ENCODE data around the gene CETN3. TPM values are rescaled to one million over a fixed set of nuclear protein-coding genes. Genes with fewer than 3 reads are reported as not detected.

CETN3 gene
- total and polyA plus RNA-seq, 2 of the 13 experiments (the other 11 are each of a cell fraction or from before 2014, with no cell fraction given) = 15.4 to 71.5 TPM

DNA sequence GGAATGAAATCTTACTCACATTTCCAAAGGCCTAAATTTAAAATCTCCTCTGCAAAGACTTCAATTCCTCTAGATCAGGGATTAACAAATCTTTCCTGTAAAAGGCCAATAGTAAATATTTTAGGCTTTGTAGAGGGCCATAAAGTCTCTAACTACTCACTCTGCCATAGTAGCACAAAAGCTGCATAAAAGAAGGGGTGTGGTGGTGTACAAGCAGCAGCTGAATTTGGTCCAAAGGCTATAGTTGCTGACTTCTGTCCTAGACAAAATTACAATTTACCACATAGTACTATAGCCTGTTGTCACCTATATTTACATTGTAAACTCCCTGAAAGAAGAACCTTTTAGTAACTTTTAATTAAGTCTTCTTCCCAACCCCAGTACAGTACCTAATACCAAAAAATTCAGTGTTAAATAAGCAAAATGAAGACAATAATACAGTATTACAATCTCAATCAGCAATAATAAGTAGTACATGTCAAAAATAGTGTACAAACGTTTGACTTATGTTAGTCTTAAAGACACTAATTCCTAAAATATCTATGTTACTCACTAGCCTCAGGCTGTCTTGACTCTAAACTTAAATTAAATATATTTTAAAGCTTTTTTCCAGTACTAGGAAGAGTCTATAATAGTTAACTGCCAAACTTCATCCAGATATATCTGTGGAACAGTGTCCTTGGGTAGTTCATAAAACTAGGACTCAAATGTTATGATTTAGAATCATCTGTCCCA, 6.9 kb downstream of the CETN3 start:
- in situ Hi-C loops (cut with HindIII; ENCODE audit: extremely low pct_ligation_motif_present, low pct_unique_long_range_greater_than_20kb) = no loop called here
- H3K4me2 ChIP-seq (ENCODE audit: low read depth, low read length) = no peak overlapping the region

DNA sequence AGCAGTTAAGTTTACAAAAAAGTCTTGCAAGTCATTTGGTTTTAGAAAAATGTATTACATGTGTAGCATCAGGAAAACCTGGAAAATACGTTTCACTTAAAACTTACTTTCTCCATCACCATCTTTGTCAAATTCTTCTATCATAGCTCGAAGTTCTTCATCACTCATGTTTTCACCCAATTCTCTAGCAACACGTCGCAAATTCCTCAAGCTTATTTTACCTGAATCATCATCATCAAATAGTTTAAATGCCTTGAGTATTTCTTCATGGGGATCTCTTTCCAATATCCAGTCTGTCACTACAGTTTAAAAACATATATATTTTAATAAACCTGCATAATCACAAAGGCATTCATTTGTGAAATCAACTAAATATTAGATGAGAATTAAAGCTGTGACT, 10.3 kb downstream of the CETN3 start:
- CTCF ChIA-PET (ENCODE audit: low intra/inter-chr PET ratio, low total read pairs) = no interaction called here
- no peak overlapping the region for H3K27ac ChIP-seq (ENCODE audit: extremely low read length, insufficient read depth, low read length)
- FAIRE-seq = no peak
- no peak overlapping the region for H2AFZ ChIP-seq (ENCODE audit: low read length)
- POLR2A ChIA-PET = interaction anchor here (2.9 kb wide), 1 partner anchor 11 kb away, joined by 16 read pairs; the partner anchor contains the start of gene CETN3
- no peaks in the 10 kb centered on the region for H4K20me1 ChIP-seq (ENCODE audit: insufficient read depth, low read length)
- H3K36me3 ChIP-seq (replicated peaks in 1 of 2; ENCODE audit: control insufficient read depth in 1 of 2, insufficient read depth in 2 of 2, low read length in 2 of 2) = peaks cover 1 to 22% of the 10 kb centered on the region in 2 experiments; a peak in 3 of 5 replicates
- H3K79me2 ChIP-seq (ENCODE audit: insufficient read depth, low read length) = no peaks in the 10 kb centered on the region
- ATAC-seq = no peak
- H3K4me1 ChIP-seq (ENCODE audit: insufficient read depth, low read length) = no peaks in the 10 kb centered on the region
- intact Hi-C loops (cut with micrococcal nuclease; ENCODE audit: unreplicated experiment) (no loop called here), in situ Hi-C loops (cut with HindIII; ENCODE audit: extremely low pct_ligation_motif_present, low pct_unique_long_range_greater_than_20kb) (no loop called here)
- DNase-seq (ENCODE audit: low spot score) = no peak
- BruUV-seq (replicated peaks) = no TSS peak
- H3K27me3 ChIP-seq (ENCODE audit: control insufficient read depth in 1 of 2, insufficient read depth in 2 of 2, low read length in 2 of 2) = no peaks in the 10 kb centered on the region
- WGBS (ENCODE audit: low lambda C conversion rate) = 95% methylated on average over 4 of the region's 4 CpGs
- no peaks in the 10 kb centered on the region for H3K9me3 ChIP-seq (ENCODE audit: low read length)
- no peak overlapping the region for H3K4me2 ChIP-seq (ENCODE audit: low read depth, low read length)
- no peak overlapping the region for H3K4me3 ChIP-seq (replicated peaks in 1 of 3; ENCODE audit: insufficient read depth in 1 of 3, low read depth in 2 of 3, low read length in 3 of 3)
- H3K9ac ChIP-seq (ENCODE audit: insufficient read depth, low read depth, low read length) = no peak overlapping the region
- TF ChIP-seq MEIS2 (CRISPR knock-in tag; IDR thresholded peaks at IDR 0.05) = no peak
- TF ChIP-seq, protein P1, sequence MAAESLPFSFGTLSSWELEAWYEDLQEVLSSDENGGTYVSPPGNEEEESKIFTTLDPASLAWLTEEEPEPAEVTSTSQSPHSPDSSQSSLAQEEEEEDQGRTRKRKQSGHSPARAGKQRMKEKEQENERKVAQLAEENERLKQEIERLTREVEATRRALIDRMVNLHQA (CRISPR knock-in tag; IDR thresholded peaks at IDR 0.05) = no peak
- TF ChIP-seq NFYB (CRISPR knock-in tag; IDR thresholded peaks at IDR 0.05) = no peak
- TF ChIP-seq, protein P2, sequence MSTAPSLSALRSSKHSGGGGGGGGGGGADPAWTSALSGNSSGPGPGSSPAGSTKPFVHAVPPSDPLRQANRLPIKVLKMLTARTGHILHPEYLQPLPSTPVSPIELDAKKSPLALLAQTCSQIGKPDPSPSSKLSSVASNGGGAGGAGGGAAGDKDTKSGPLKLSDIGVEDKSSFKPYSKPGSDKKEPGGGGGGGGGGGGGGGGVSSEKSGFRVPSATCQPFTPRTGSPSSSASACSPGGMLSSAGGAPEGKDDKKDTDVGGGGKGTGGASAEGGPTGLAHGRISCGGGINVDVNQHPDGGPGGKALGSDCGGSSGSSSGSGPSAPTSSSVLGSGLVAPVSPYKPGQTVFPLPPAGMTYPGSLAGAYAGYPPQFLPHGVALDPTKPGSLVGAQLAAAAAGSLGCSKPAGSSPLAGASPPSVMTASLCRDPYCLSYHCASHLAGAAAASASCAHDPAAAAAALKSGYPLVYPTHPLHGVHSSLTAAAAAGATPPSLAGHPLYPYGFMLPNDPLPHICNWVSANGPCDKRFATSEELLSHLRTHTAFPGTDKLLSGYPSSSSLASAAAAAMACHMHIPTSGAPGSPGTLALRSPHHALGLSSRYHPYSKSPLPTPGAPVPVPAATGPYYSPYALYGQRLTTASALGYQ (CRISPR knock-in tag; IDR thresholded peaks at IDR 0.05) = no peak
- no peak for TF ChIP-seq SATB2 (CRISPR knock-in tag; IDR thresholded peaks at IDR 0.05)
- TF ChIP-seq HMG20A (CRISPR knock-in tag; IDR thresholded peaks at IDR 0.05; ENCODE audit: borderline replicate concordance) = no peak
- no peak for TF ChIP-seq KLF12 (CRISPR knock-in tag; IDR thresholded peaks at IDR 0.05; ENCODE audit: borderline replicate concordance)
- no peak for TF ChIP-seq ZNF136 (CRISPR knock-in tag; IDR thresholded peaks at IDR 0.05; ENCODE audit: low read depth)
- TF ChIP-seq RBM39 (IDR thresholded peaks at IDR 0.05; ENCODE audit: low read depth, low read length, poor library complexity, severe bottlenecking) = no peak
- TF ChIP-seq SYNCRIP (IDR thresholded peaks at IDR 0.05; ENCODE audit: insufficient read depth, low read depth, low read length) = no peak
- TF ChIP-seq ZNF33B (CRISPR knock-in tag; IDR thresholded peaks at IDR 0.05) = no peak
- TF ChIP-seq CHD2 (IDR thresholded peaks at IDR 0.05; ENCODE audit: low read depth, low read length) = no peak

More for the DNA sequence above, 6.9 kb downstream of the CETN3 start:
- no peaks in the 10 kb centered on the region for H3K9me3 ChIP-seq (ENCODE audit: low read length)
- no peak overlapping the region for H3K9ac ChIP-seq (ENCODE audit: insufficient read depth, low read depth, low read length)
- no peak for DNase-seq (ENCODE audit: low spot score)
- no peak overlapping the region for H2AFZ ChIP-seq (ENCODE audit: low read length)
- TF ChIP-seq, protein P3, sequence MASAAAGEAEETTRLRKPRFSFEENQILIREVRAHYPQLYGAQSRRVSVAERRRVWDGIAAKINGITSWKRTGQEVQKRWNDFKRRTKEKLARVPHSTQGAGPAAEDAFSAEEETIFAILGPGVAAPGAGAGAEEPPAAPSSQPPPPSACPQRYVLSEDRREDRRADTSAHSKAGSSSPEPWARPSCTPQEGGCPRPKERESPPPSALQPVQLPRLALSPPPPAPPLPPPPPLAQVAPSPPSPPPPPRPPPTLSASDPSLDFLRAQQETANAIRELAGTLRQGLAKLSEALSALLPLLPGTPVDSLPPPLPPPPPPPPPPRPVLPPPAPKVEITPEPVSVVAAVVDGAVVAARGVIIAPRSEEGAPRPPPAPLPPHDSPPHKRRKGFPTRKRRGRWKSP (CRISPR knock-in tag; IDR thresholded peaks at IDR 0.05) = no peak
- TF ChIP-seq ZNF20 (CRISPR knock-in tag; IDR thresholded peaks at IDR 0.05) = no peak
- TF ChIP-seq, protein P4, sequence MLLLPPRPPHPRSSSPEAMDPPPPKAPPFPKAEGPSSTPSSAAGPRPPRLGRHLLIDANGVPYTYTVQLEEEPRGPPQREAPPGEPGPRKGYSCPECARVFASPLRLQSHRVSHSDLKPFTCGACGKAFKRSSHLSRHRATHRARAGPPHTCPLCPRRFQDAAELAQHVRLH (CRISPR knock-in tag; IDR thresholded peaks at IDR 0.05; ENCODE audit: borderline replicate concordance, low read depth) = no peak
- no peak for TF ChIP-seq MEIS2 (CRISPR knock-in tag; IDR thresholded peaks at IDR 0.05)
- TF ChIP-seq IKZF4 (CRISPR knock-in tag; IDR thresholded peaks at IDR 0.05; ENCODE audit: borderline replicate concordance, low read depth, not compliant biosample characterization) = no peak
- H3K4me1 ChIP-seq (ENCODE audit: insufficient read depth, low read length) = peaks cover 19% of the 10 kb centered on the region
- ChIA-PET CTCF (ENCODE audit: low intra/inter-chr PET ratio, low total read pairs) (no interaction called here), POLR2A (no interaction called here)
- no peak for ATAC-seq
- H3K79me2 ChIP-seq (ENCODE audit: insufficient read depth, low read length) = peaks cover 1% of the 10 kb centered on the region
- BruUV-seq (replicated peaks) = no TSS peak
- H4K20me1 ChIP-seq (ENCODE audit: insufficient read depth, low read length) = no peaks in the 10 kb centered on the region
- H3K27ac ChIP-seq (ENCODE audit: extremely low read length, insufficient read depth, low read length) = no peak overlapping the region
- intact Hi-C loops (cut with micrococcal nuclease; ENCODE audit: unreplicated experiment) = no loop called here
- peaks cover 2 to 32% of the 10 kb centered on the region in 2 experiments for H3K36me3 ChIP-seq (replicated peaks in 1 of 2; ENCODE audit: control insufficient read depth in 1 of 2, insufficient read depth in 2 of 2, low read length in 2 of 2)
- no peaks in the 10 kb centered on the region for H3K27me3 ChIP-seq (ENCODE audit: control insufficient read depth in 1 of 2, insufficient read depth in 2 of 2, low read length in 2 of 2)
- FAIRE-seq = no peak
- H3K4me3 ChIP-seq (replicated peaks in 1 of 3; ENCODE audit: insufficient read depth in 1 of 3, low read depth in 2 of 3, low read length in 3 of 3) = no peak overlapping the region
- WGBS (ENCODE audit: low lambda C conversion rate) = 87% methylated on average over 1 of the region's 1 CpG

All from HepG2 (cell line).